ENCODE results near the gene RNF115.

DNA sequence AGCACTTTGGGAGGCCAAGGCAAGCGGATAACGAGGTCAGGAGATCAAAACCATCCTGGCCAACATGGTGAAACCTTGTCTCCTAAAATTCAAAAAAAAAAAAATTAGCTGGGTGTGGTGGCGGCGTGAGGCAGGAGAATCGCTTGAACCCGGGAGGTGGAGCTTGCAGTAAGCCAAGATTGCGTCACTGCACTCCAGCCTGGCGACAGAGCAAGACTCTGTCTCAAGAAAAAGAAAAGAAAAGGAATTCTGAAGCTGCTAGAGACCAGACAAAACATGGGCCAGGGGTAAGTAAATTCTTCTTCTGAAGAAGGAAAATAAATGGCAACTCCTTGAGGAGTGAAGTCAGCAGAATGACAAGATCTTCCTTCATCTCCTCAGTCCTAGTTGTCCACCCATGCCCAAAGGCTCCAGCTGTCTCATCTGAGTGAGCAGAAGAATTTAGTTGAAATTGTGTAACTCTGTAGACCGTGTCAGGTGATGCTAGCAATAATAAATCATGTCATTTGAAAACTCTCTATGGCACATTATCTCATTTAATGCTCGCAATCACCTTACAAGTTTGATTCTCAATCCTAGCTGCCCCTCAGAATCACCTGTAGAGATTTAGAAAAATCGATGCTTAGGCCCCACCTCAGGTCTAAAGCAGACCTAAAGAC is 131.0 kb downstream of the RNF115 start:
- TF ChIP-seq CTCF (IDR thresholded peaks at IDR 0.05) (no peak), POLR2A (IDR thresholded peaks at IDR 0.05) (no peak)

All from lower leg skin (tissue), 3 donors.